ENCODE results near the gene PDE6B.
"Not testable (repeated sequence)": the region's sequence is repeated elsewhere in the genome, so short reads cannot be mapped to it uniquely, and the experiment has no call there.

The PDE6B gene

GRCh38 chr4:622996-623913, 2.1 kb upstream of the PDE6B start:
- no peak for DNase-seq

GRCh38 chr4:623914-624566, 1.3 kb upstream of the PDE6B start:
- no peak for DNase-seq

- DNase-seq, result no peak
Observed at GRCh38 chr4:625631-626161, 323 bp downstream of the PDE6B start.

- DNase-seq, result no peak
Observed at GRCh38 chr4:626201-627091, 1.1 kb downstream of the PDE6B start.

- no peak for DNase-seq
Observed at GRCh38 chr4:627347-628125, 2.2 kb downstream of the PDE6B start.

- DNase-seq, result no peak
Observed at GRCh38 chr4:628311-628741, 3.0 kb downstream of the PDE6B start.

GRCh38 chr4:628821-629635, 3.7 kb downstream of the PDE6B start:
- no peak for DNase-seq

GRCh38 chr4:629636-629914, 4.2 kb downstream of the PDE6B start:
- no peak for DNase-seq

- no peak for DNase-seq
Observed at GRCh38 chr4:629915-630641, 4.7 kb downstream of the PDE6B start.

- DNase-seq, result no peak
Observed at GRCh38 chr4:630656-631055, 5.3 kb downstream of the PDE6B start.

GRCh38 chr4:632196-632790, 6.9 kb downstream of the PDE6B start:
- DNase-seq, result no peak

GRCh38 chr4:632926-633325, 7.6 kb downstream of the PDE6B start:
- DNase-seq, result no peak

GRCh38 chr4:633406-633805, 8.0 kb downstream of the PDE6B start:
- no peak for DNase-seq

GRCh38 chr4:633976-634598, 8.7 kb downstream of the PDE6B start:
- DNase-seq, result no peak

- DNase-seq, result no peak
Observed at GRCh38 chr4:634599-634985, 9.2 kb downstream of the PDE6B start.

- not testable (repeated sequence) for DNase-seq
Observed at GRCh38 chr4:635066-635835, 9.9 kb downstream of the PDE6B start.

- no peak for DNase-seq
Observed at GRCh38 chr4:635851-636627, 10.7 kb downstream of the PDE6B start.

GRCh38 chr4:636628-637159, 11.3 kb downstream of the PDE6B start:
- DNase-seq, result no peak

All from T1000 (cell line).